OCI-LY7 (cell line): ENCODE measurements around the gene BLMH.

Experiments used
- EZH2phosphoT487 ChIP-seq: fragments of 200-600 bp; sonication (generic); IDR thresholded peaks from 2 replicates; pipeline ENCODE4 v1.6.1; 2018; ENCODE audit warnings: low read depth, borderline replicate concordance, mild to moderate bottlenecking, mixed run types, antibody characterized with exemption, low read length, moderate library complexity, mixed read lengths
- TF ChIP-seq, protein P1 (sequence below): fragments of 200-600 bp; sonication (generic); conservative IDR thresholded peaks from 2 replicates; pipeline ENCODE4 v1.5.1; 2014; ENCODE audit warnings: mild to moderate bottlenecking, antibody characterized with exemption, low read length, moderate library complexity, mixed read lengths

DNA sequence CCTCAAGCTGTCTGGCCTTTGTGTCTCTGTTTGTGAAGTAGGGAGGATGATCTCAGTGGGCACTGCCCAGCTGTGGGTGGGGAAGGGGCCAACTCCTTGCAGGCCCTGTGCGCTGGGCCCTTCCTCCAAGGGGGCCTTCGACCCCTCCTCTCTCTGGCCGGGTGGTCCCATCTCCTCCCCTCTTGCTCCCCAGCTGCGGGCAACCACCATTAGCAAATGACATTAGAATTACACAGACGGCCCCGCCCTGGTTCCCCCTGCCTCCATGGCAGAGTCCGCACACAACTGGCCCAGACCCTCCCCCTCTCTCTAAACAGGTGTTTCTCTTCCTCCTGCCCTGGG lies 53.8 kb downstream of the BLMH start:
- TF ChIP-seq, protein P1, sequence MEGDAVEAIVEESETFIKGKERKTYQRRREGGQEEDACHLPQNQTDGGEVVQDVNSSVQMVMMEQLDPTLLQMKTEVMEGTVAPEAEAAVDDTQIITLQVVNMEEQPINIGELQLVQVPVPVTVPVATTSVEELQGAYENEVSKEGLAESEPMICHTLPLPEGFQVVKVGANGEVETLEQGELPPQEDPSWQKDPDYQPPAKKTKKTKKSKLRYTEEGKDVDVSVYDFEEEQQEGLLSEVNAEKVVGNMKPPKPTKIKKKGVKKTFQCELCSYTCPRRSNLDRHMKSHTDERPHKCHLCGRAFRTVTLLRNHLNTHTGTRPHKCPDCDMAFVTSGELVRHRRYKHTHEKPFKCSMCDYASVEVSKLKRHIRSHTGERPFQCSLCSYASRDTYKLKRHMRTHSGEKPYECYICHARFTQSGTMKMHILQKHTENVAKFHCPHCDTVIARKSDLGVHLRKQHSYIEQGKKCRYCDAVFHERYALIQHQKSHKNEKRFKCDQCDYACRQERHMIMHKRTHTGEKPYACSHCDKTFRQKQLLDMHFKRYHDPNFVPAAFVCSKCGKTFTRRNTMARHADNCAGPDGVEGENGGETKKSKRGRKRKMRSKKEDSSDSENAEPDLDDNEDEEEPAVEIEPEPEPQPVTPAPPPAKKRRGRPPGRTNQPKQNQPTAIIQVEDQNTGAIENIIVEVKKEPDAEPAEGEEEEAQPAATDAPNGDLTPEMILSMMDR = no peak
- no peak for TF ChIP-seq EZH2phosphoT487
